M059J (cell line): ENCODE results near the gene LIPT2. TPM values are rescaled to one million over a fixed set of nuclear protein-coding genes. Genes with fewer than 3 reads are reported as not detected.

ENCODE experiments used
- DNase-seq: peaks from one replicate; pipeline ENCODE4 v3.0.0-alpha.2; 2012; ENCODE audit warnings: low read depth
- total RNA-seq: library from RNA; depleted of rRNA; stranded (reverse); fragments of >200 nt; shearing (Covaris generic); gene quantifications from 2 replicates; pipeline ENCODE4 v1.2.3, GENCODE V29; 2014

The LIPT2 gene
- total RNA-seq, 1 experiment from 2014 or later = 5.3 TPM

GRCh38 chr11:74504100-74504691 is 10.7 kb upstream of the LIPT2 start:
- no peak for DNase-seq

- DNase-seq = no peak
Observed at GRCh38 chr11:74494916-74495315, 1.4 kb upstream of the LIPT2 start.

DNA sequence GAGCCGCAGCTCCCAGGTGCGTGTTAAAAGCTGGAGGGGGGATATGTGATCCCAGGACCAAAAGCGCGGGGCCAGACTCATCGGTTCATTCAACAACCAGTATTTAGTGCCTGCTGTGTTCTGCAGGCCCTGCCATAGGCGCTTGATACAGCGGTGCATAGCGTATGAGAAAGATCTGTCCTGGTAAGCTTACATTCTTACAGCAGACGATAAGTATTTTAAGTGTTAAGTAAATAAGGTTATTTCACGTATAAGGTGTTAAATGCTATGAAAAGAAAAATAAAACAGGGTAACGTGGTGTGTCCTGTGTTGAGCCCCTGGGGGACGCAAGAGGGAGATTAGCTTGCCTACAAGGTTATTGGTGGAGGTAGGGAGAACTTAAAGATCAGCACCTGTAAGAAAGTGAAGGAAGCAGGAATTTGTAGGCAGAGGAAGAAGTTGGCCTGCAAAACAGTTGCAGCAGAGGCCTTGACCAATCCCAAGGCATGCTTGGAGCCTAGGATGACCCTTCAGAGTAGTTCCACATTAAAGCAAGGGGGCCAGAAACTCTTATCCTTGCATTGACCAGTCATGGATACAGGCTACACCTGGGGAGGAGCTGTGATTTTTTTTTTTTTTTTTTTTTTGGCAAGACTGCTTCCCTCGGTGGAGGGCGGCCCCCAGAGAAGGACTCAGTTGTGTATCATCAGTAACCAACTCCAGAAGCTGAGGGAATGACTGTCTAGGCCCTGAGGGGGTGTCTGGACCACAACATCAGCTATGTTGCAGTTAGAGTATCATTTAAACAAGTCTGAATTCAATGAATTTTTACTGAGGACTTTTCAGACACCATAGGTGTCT is 487 bp upstream of the LIPT2 start:
- peak; percentile 93 for DNase-seq

DNA sequence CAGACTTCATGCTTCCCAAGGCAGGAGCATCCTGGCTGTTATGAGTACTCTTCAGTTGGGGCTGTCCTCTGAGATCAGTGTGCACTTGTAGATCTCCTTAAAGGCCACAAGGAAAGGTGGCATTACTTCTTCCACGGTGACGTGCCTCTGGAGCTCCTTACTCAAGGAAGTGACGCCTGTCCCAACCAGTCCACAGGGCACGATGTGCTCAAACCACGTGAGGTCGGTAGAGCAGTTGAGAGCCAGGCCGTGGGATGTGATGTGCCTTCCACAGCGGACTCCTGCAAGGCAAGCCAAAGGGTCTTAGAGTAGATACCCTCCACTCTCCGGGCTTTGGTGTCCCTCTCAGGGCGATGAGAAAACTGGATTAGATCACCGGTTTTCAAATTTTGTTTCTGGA is 1.4 kb downstream of the LIPT2 start:
- DNase-seq = no peak

GRCh38 chr11:74490941-74491340 is 2.6 kb downstream of the LIPT2 start:
- no peak for DNase-seq

GRCh38 chr11:74487875-74488274 is 5.6 kb downstream of the LIPT2 start:
- peak; percentile 34 for DNase-seq

DNA sequence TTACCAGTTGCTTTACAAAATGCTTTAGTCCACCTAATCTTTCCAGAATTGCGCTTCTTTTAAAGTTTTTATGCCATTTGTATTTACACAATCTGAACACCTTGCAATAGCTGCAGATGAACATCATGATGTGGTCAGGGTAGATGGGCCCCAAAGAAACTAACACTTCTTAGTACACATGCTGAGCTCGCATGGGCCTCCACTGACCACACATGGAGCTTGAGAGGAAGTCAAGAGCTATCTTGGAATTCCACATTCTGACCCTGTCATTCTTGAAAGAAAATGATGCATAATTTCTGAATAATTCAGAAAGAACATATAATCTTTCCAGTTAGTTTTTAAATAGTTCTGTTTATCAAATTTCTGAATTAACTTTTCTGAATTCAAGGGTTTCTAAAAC is 7.7 kb downstream of the LIPT2 start:
- no peak for DNase-seq

DNA sequence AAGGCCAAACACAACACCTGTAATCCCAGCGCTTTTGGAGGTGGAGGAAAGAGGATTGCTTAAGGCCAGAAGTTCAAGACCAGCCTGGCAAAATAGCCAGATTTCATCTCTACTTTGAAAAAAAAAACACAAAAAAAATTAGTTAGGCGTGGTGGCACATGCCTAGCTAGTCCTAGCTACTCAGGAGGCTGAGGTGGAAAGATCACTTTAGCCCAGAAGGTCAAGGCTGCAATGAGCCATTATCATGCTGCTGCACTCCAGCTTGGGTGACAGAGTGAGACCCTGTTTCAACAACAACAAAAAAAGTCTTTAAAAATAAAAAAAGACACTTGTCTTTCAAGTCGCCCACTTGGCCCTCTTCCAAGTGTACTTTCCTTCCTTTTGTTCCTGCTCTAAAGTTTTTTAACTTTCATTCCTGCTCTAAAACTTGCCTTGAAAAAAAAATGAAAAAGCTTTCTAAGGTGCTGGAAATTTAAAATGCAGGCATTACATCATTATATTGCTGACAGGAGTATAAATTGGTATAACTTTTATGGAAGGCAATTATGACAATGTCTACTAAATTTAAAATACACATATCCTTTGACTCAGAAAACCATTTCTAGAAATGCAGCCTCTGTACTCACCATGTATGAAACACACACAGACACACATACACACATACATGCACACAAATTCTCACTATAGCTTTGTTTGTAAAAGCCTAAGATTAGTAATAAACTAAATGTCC is 12.7 kb downstream of the LIPT2 start:
- no peak for DNase-seq

GRCh38 chr11:74479732-74480123 is 13.8 kb downstream of the LIPT2 start:
- DNase-seq = no peak

- no peak for DNase-seq
Observed at GRCh38 chr11:74478877-74479731, 14.4 kb downstream of the LIPT2 start.

GRCh38 chr11:74476536-74476935 is 17.0 kb downstream of the LIPT2 start:
- no peak for DNase-seq

DNA sequence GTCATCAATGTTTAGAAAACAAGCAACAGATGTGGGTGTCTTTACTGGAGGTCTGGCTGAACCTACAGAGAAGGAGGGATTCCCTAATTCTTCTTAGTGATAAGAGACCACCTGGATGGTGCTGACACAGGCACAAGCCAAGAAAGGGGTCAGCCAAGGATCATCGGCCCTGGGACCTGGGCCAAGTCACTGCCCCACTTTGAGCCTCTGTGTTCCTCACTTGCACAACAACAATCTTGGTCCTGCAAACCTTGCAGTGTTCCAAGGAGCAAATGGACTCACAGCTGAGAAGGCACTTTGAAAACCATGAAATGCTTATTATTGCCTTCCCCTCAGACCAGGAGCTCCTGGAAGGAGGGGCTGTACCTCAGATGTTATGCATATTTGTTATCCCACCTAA is 19.2 kb downstream of the LIPT2 start:
- DNase-seq = no peak

DNA sequence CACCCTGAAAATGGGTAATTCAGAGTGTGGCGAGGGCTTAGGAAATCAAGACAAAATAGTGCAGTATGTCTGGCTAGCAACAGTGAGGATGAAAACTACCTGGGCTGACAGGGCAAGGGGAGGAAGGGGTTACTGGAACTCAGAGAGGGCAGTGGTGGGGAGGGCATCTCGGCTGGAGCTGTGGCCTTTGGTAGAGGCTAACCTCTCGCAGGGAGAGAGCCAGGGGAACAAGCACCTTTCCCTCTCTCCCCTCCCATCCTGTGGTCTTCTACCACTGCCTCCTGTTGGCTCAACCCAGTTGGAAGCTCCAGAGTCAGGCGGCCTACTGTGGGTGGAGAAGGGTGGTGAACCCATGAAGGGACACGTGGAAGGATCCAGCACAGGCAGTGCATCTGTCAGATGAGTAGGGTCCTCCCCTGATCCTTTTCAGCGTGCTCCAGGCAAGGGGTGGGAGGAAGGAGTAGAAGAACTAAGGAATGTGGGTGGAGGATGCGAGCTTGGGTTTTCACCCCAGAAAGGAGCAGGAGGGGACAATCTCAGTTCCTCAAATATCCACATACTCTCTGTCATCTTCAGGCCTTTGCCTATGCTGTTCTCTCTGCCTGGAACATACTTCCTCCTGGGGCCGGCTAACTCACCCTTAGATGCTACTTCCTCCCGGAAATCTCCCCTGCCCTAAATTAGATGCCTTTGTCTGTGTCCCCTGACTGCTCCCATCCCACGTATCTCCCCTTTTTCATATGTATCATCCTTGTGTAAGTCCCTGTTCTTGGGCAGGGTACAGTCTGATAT is 19.9 kb downstream of the LIPT2 start:
- DNase-seq = no peak

GRCh38 chr11:74471668-74472429 is 21.7 kb downstream of the LIPT2 start:
- DNase-seq = no peak

DNA sequence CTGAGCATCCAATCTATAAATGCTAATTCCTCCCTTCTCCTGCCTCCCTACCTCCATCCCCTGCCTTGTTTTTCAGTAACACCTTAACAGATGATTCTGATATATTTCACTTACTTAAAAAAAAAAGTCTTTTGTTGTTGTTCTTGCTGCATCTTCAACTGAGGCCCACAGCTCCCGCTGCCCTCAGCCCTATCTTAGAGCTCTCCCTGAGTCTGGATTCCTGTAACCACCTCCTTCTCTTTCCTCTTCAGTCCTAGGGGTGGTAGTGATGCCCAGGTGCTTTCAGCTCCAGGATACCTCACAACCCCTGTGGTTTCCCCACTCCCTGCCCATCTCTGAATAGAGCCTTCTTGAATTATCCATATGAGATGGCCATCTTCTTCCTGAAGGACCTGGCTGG is 22.5 kb downstream of the LIPT2 start:
- no peak for DNase-seq

DNA sequence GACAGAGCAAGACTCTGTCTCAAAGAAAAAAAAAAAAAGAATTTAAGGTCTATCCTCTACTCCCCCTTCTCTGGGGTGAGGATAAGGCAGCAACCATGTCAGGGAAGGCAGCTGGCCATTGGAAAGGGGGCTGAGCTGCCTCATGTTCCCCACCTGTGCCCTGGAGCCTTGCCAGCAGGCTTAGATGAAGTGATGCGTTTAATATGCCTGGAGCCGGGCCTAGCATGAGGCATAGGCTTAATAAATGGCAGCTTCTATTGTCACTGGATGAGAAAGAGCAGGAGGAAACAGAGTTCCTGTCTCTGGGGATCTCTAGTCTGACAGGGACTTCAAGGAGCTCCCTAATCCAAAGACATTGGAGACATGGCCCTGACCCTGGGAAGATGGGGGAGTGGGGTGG is 23.0 kb downstream of the LIPT2 start:
- DNase-seq = no peak

- DNase-seq = no peak
Observed at GRCh38 chr11:74468936-74469335, 24.6 kb downstream of the LIPT2 start.

DNA sequence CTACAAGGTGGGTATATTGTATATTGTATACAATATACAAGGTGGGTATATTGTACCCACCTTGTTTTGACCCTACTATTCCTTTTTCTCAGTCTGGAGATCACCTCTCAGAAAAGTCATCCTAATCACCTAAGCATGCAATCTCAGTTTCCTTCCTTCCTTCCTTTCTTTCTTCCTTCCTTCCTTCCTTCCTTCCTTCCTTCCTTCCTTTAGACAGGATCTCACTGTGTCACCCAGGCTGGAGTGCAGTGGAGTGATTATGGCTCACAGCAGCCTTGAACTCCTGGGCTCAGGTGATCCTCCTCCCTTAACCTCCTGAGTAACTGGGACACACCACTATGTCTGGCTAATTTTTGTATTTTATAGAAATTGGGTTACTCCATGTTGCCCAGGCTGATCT is 25.0 kb downstream of the LIPT2 start:
- DNase-seq = no peak

DNA sequence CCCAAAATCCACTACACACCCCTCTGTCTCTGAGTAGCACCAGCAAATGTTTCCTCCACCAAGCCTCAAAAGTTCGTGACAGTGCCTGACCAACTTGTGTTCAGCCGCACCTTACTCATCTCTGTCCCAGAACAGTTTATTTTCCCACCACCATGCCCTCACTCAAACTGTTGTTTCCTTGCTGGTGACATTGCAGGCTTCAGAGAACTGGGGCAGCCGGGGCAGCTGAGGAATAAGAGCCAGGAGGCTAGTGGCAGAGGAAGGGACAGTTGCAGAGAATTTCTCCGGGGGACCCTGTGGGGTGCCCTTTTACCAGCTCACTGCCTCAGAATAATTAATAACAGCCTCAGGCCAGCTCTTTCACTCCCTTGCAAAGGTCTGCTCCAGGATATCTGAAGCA is 25.5 kb downstream of the LIPT2 start:
- DNase-seq = no peak
